ENCODE results near the gene TP53I3. TPM values are rescaled to one million over a fixed set of nuclear protein-coding genes. Genes with fewer than 3 reads are reported as not detected.

TP53I3 gene
- total and polyA plus RNA-seq, 2 of the 4 experiments (the other 2 are of a cell fraction): 25.5 to 42.2 TPM

DNA sequence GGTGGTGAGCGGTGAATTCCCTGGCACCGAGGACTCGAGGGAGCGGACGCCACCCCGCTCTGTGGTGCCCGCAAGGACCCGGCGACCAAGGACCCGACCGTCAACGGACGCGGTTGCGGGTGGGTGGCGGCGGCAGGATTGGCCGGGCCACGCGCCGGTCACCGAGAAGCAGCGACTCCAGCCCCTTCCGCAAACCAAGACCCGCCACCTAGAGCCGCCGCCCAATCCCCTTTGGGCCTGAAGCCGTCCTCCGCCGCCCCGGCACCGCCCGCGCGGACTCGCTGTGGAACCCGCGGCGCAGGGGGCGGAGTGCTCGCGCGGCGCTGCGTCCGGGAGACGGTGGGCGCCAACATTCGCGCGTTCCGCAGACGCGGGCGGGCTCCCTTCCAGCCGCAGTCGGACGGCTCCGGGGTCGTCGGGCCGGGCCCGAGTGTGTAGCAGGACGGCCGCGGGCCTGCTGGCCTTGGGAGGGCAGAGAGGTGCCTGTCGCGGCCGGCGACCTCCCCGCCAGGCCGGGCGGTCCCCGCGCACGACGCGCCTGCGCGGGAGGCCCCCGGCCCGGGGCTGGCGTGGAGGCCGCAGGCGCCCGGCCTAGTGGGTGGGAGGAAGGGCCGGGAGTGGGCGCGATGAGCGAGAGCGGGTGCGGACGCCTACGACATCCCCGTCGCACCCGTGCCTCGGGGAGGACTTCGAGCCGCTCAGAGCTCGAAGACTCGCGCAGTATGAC is 38.7 kb upstream of the TP53I3 start, which contains the start of the genes FAM228B and PFN4:
FAM228B (plus strand) TSS at position 275 of the 727 bp plus-strand sequence. CDS start 893 bp downstream, outside the sequence.
PFN4 (minus strand) TSS at position 140 of the 727 bp plus-strand sequence. CDS start 799 bp downstream, outside the sequence.
- H3K4ac ChIP-seq (ENCODE audit: low read depth, low read length): peak within 1 kb of the TSS; percentile 97
- in situ Hi-C loops (cut with MboI; ENCODE audit: low sequenced_read_pairs) (no loop called here), dilution Hi-C loops (cut with HindIII; ENCODE audit: low sequenced_read_pairs, unreplicated experiment) (no loop called here), intact Hi-C loops (cut with micrococcal nuclease) (no loop called here)
- peak within 1 kb of the TSS; percentile 63 for H2AK9ac ChIP-seq (replicated peaks; ENCODE audit: low read depth, low read length, poor library complexity)
- WGBS, 2 experiments (ENCODE audit: extremely low coverage in 2 of 2, insufficient read length in 1 of 2): 1% methylated on average over 34 of the region's 103 CpGs; no CpG with 5 or more reads in 1 of the 2 experiments
- BruUV-seq (replicated peaks): no TSS peak
- peak within 1 kb of the TSS; percentile 87 for H2BK5ac ChIP-seq (ENCODE audit: low read depth, low read length, poor library complexity, severe bottlenecking)
- no peak within 1 kb of the TSS for H2BK20ac ChIP-seq (ENCODE audit: low read depth, low read length)
- no peaks in the 10 kb centered on the region for H3K36me3 ChIP-seq (ENCODE audit: control insufficient read depth, insufficient read depth, low read length)
- H3K56ac ChIP-seq (ENCODE audit: extremely low read depth, insufficient read depth, low read length): peak within 1 kb of the TSS; percentile 86
- H3K9ac ChIP-seq (ENCODE audit: low read depth, low read length): peak within 1 kb of the TSS; percentile 85
- H3K14ac ChIP-seq (replicated peaks; ENCODE audit: low read depth, low read length): peak within 1 kb of the TSS; percentile 99
- H3K27ac ChIP-seq (ENCODE audit: insufficient read depth, low read length): peak within 1 kb of the TSS; percentile 82
- peak within 1 kb of the TSS; percentile 91 for H3K4me2 ChIP-seq (ENCODE audit: low read depth, low read length)
- H3K4me3 ChIP-seq (ENCODE audit: insufficient read depth, low read depth, low read length): peak within 1 kb of the TSS; percentile 84
- no peaks in the 10 kb centered on the region for H3K27me3 ChIP-seq (ENCODE audit: control insufficient read depth, insufficient read depth, low read length)
- H3K18ac ChIP-seq (ENCODE audit: low read depth, low read length): peak within 1 kb of the TSS; percentile 60
- POLR2A ChIA-PET (ENCODE audit: unreplicated experiment): interaction anchor here (1.5 kb wide), 1 partner anchor 39 kb away, joined by 3 read pairs; no protein-coding TSS in a partner anchor
- ATAC-seq (ENCODE audit: low read depth) (peak; percentile 98), DNase-seq (peak; percentile 76)
- H4K91ac ChIP-seq (ENCODE audit: insufficient read depth, low read depth, low read length): peak within 1 kb of the TSS; percentile 82
- no peaks in the 10 kb centered on the region for H3K4me1 ChIP-seq (ENCODE audit: control insufficient read depth, insufficient read depth, low read length)
- peak within 1 kb of the TSS; percentile 69; the same call in 2 of the 3 replicates for H2BK15ac ChIP-seq (ENCODE audit: low read depth, low read length)
- CTCF ChIA-PET: interaction anchor here (0.5 to 1.3 kb wide), 4 partner anchors 10 to 763 kb away, joined by 3 to 4 read pairs (median 3); partner anchors contain the start of gene TP53I3
- peak within 1 kb of the TSS; percentile 100 for H2AFZ ChIP-seq (replicated peaks; ENCODE audit: low read length, poor library complexity)
- peak within 1 kb of the TSS; percentile 70 for H3K23ac ChIP-seq (ENCODE audit: low read depth, low read length)
- peaks cover 20 to 24% of the 10 kb centered on the region in 2 experiments for H3K79me1 ChIP-seq (ENCODE audit: low read depth in 1 of 2, low read length in 2 of 2)
- TF ChIP-seq ELK1 (IDR thresholded peaks at IDR 0.05; ENCODE audit: borderline replicate concordance, low read depth, low read length) (no peak), POLR2A (IDR thresholded peaks at IDR 0.05; ENCODE audit: low read depth, low read length) (peak; percentile 50; the same call in 1 of the 2 replicates)
- H4K5ac ChIP-seq (ENCODE audit: low read depth, low read length): peak within 1 kb of the TSS; percentile 72
- no peaks in the 10 kb centered on the region for H4K20me1 ChIP-seq (ENCODE audit: insufficient read depth, low read length)
- peak within 1 kb of the TSS; percentile 49 for H2BK120ac ChIP-seq (ENCODE audit: low read depth, low read length)
- peak within 1 kb of the TSS; percentile 94 to 98 for H4K8ac ChIP-seq (ENCODE audit: low read depth in 2 of 2, low read length in 2 of 2)
- peak within 1 kb of the TSS; percentile 47; the same call in 1 of the 2 replicates for H2AK5ac ChIP-seq (ENCODE audit: low read depth, low read length)
- peaks cover 6% of the 10 kb centered on the region for H3K9me1 ChIP-seq (ENCODE audit: insufficient read depth, low read length)
- H3K9me3 ChIP-seq (ENCODE audit: control insufficient read depth, insufficient read depth, low read length): no peaks in the 10 kb centered on the region
